ENCODE results near the gene LMNB1. TPM values are rescaled to one million over a fixed set of nuclear protein-coding genes. Genes with fewer than 3 reads are reported as not detected.
"Not testable (repeated sequence)": the region's sequence is repeated elsewhere in the genome, so short reads cannot be mapped to it uniquely, and the experiment has no call there.

The LMNB1 gene
- total and polyA plus RNA-seq, 2 experiments from 2014 or later, result 20.1 to 269 TPM

DNA sequence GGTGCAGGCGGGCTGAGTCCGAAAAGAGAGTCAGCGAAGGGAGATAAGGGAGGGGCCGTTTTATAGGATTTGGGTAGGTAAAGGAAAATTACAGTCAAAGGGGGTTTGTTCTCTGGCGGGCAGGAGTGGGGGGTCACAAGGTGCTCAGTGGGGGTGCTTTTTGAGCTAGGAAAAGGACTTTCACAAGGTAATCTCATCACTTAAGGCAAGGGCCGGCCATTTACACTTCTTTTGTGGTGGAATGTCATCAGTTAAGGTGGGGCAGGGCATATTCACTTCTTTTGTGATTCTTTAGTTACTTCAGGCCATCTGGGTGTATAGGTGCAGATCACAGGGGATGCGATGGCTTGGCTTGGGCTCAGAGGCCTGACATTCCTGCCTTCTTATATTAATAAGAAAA lies 62.5 kb downstream of the LMNB1 start:
- peaks cover 35% of the 10 kb centered on the region for H3K27me3 Mint-ChIP-seq (ENCODE audit: insufficient read depth, low read depth, poor library complexity)
- Histone ChIP-seq H3K4me2 (peak overlapping the region; percentile 68), H3K27ac (ENCODE audit: low read depth) (peak overlapping the region; percentile 100), H3F3A (replicated peaks; ENCODE audit: low read depth) (peaks cover 11% of the 10 kb centered on the region; the same call in 1 of the 2 replicates), H3K79me2 (replicated peaks; ENCODE audit: insufficient read depth) (peaks cover 38% of the 10 kb centered on the region), H3K4me1 (ENCODE audit: insufficient read depth) (peaks cover 58% of the 10 kb centered on the region), H3K4me3 (peak overlapping the region; percentile 37)
- peak overlapping the region; percentile 54 for H3K4me3 Mint-ChIP-seq
- H3K36me3 Mint-ChIP-seq (ENCODE audit: low read depth), result peaks cover 68% of the 10 kb centered on the region
- H3K27ac Mint-ChIP-seq, result peak overlapping the region; percentile 97
- peaks cover 70% of the 10 kb centered on the region for H3K4me1 Mint-ChIP-seq
- not testable (repeated sequence) for H4K20me1 ChIP-seq (replicated peaks; ENCODE audit: insufficient read depth); H3K27me3 ChIP-seq (ENCODE audit: insufficient read depth); H2AFZ ChIP-seq; H3K9me3 Mint-ChIP-seq; H3K36me3 ChIP-seq (ENCODE audit: insufficient read depth); H3K9me2 ChIP-seq (ENCODE audit: insufficient read depth)
- TF ChIP-seq NANOG (IDR thresholded peaks at IDR 0.05; ENCODE audit: borderline replicate concordance) (peak; percentile 96), CREB1 (CRISPR knock-in tag; IDR thresholded peaks at IDR 0.05; ENCODE audit: low read depth) (peak; percentile 41; the same call in 1 of the 2 replicates)
- peak; percentile 68 for DNase-seq (ENCODE audit: low spot score)
- peak; percentile 68 for ATAC-seq

- Mint-ChIP-seq H3K4me3 (peak overlapping the region; percentile 73), H3K27me3 (ENCODE audit: insufficient read depth, low read depth, poor library complexity) (peaks cover 32% of the 10 kb centered on the region), H3K36me3 (ENCODE audit: low read depth) (peaks cover 37% of the 10 kb centered on the region), H3K4me1 (peaks cover 93% of the 10 kb centered on the region), H3K27ac (peak overlapping the region; percentile 90)
- not testable (repeated sequence) for H3K27me3 ChIP-seq (ENCODE audit: insufficient read depth); H3K36me3 ChIP-seq (ENCODE audit: insufficient read depth); ATAC-seq; H3K9me3 Mint-ChIP-seq; H2AFZ ChIP-seq; H4K20me1 ChIP-seq (replicated peaks; ENCODE audit: insufficient read depth); H3F3A ChIP-seq (replicated peaks; ENCODE audit: low read depth); DNase-seq (ENCODE audit: low spot score); H3K9me2 ChIP-seq (ENCODE audit: insufficient read depth)
- peak overlapping the region; percentile 80 for H3K4me3 ChIP-seq
- peaks cover 62% of the 10 kb centered on the region for H3K4me1 ChIP-seq (ENCODE audit: insufficient read depth)
- H3K79me2 ChIP-seq (replicated peaks; ENCODE audit: insufficient read depth), result peaks cover 51% of the 10 kb centered on the region
- H3K4me2 ChIP-seq, result peak overlapping the region; percentile 63
- H3K27ac ChIP-seq (ENCODE audit: low read depth), result peak overlapping the region; percentile 75; the same call in 1 of the 2 replicates
Observed at GRCh38 chr5:126843375-126843774, 66.4 kb downstream of the LMNB1 start.

- not testable (repeated sequence) for H4K20me1 ChIP-seq (replicated peaks; ENCODE audit: insufficient read depth); H3F3A ChIP-seq (replicated peaks; ENCODE audit: low read depth); H2AFZ ChIP-seq; H3K9me3 Mint-ChIP-seq; H3K36me3 ChIP-seq (ENCODE audit: insufficient read depth); H3K9me2 ChIP-seq (ENCODE audit: insufficient read depth); H3K27me3 ChIP-seq (ENCODE audit: insufficient read depth)
- peaks cover 83% of the 10 kb centered on the region for H3K4me1 Mint-ChIP-seq
- DNase-seq (ENCODE audit: low spot score), result peak; percentile 72
- peaks cover 30% of the 10 kb centered on the region for H3K27me3 Mint-ChIP-seq (ENCODE audit: insufficient read depth, low read depth, poor library complexity)
- peak overlapping the region; percentile 73 for H3K4me3 Mint-ChIP-seq
- peak; percentile 91 for ATAC-seq
- Histone ChIP-seq H3K79me2 (replicated peaks; ENCODE audit: insufficient read depth) (peaks cover 53% of the 10 kb centered on the region), H3K4me3 (peak overlapping the region; percentile 80), H3K27ac (ENCODE audit: low read depth) (peak overlapping the region; percentile 89), H3K4me2 (peak overlapping the region; percentile 63), H3K4me1 (ENCODE audit: insufficient read depth) (peaks cover 52% of the 10 kb centered on the region)
- peaks cover 27% of the 10 kb centered on the region for H3K36me3 Mint-ChIP-seq (ENCODE audit: low read depth)
- TF ChIP-seq POLR2AphosphoS5 (IDR thresholded peaks at IDR 0.05; ENCODE audit: low read depth) (peak; percentile 63; the same call in 1 of the 2 replicates), NANOG (IDR thresholded peaks at IDR 0.05; ENCODE audit: borderline replicate concordance) (0 out of 2 replicates have a peak, but pooled peaks have one; percentile 4)
- H3K27ac Mint-ChIP-seq, result peak overlapping the region; percentile 57
Observed at GRCh38 chr5:126845470-126846070, 68.6 kb downstream of the LMNB1 start.

GRCh38 chr5:126846344-126846743 lies 69.4 kb downstream of the LMNB1 start:
- Histone ChIP-seq H3K4me1 (ENCODE audit: insufficient read depth) (peaks cover 51% of the 10 kb centered on the region), H4K20me1 (replicated peaks; ENCODE audit: insufficient read depth) (no peaks in the 10 kb centered on the region), H3K4me2 (peak overlapping the region; percentile 63), H3K36me3 (ENCODE audit: insufficient read depth) (no peaks in the 10 kb centered on the region), H3K9me2 (ENCODE audit: insufficient read depth) (no peaks in the 10 kb centered on the region), H3K27ac (ENCODE audit: low read depth) (peak overlapping the region; percentile 89), H3K27me3 (ENCODE audit: insufficient read depth) (no peaks in the 10 kb centered on the region), H3F3A (replicated peaks; ENCODE audit: low read depth) (no peaks in the 10 kb centered on the region), H3K4me3 (peak overlapping the region; percentile 80), H2AFZ (no peak overlapping the region), H3K79me2 (replicated peaks; ENCODE audit: insufficient read depth) (peaks cover 45% of the 10 kb centered on the region)
- no peaks in the 10 kb centered on the region; the same call in 2 of the 3 replicates for H3K9me3 Mint-ChIP-seq
- peaks cover 25% of the 10 kb centered on the region for H3K27me3 Mint-ChIP-seq (ENCODE audit: insufficient read depth, low read depth, poor library complexity)
- peak; percentile 56 for DNase-seq (ENCODE audit: low spot score)
- peaks cover 19% of the 10 kb centered on the region for H3K36me3 Mint-ChIP-seq (ENCODE audit: low read depth)
- peak; percentile 25; the same call in 2 of the 3 replicates for ATAC-seq
- H3K4me3 Mint-ChIP-seq, result peak overlapping the region; percentile 73; the same call in 1 of the 3 replicates
- peak overlapping the region; percentile 58 for H3K27ac Mint-ChIP-seq
- peaks cover 82% of the 10 kb centered on the region for H3K4me1 Mint-ChIP-seq
- no peak for TF ChIP-seq CREB1 (CRISPR knock-in tag; IDR thresholded peaks at IDR 0.05; ENCODE audit: low read depth)
- TF ChIP-seq, protein P1, sequence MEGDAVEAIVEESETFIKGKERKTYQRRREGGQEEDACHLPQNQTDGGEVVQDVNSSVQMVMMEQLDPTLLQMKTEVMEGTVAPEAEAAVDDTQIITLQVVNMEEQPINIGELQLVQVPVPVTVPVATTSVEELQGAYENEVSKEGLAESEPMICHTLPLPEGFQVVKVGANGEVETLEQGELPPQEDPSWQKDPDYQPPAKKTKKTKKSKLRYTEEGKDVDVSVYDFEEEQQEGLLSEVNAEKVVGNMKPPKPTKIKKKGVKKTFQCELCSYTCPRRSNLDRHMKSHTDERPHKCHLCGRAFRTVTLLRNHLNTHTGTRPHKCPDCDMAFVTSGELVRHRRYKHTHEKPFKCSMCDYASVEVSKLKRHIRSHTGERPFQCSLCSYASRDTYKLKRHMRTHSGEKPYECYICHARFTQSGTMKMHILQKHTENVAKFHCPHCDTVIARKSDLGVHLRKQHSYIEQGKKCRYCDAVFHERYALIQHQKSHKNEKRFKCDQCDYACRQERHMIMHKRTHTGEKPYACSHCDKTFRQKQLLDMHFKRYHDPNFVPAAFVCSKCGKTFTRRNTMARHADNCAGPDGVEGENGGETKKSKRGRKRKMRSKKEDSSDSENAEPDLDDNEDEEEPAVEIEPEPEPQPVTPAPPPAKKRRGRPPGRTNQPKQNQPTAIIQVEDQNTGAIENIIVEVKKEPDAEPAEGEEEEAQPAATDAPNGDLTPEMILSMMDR (conservative IDR thresholded peaks at IDR 0.05; ENCODE audit: low read depth in 2 of 2), result peak; percentile 45 to 50

Measured in GM23338 (cell line).